ENCODE data around the gene SBF2. TPM values are rescaled to one million over a fixed set of nuclear protein-coding genes. Genes with fewer than 3 reads are reported as not detected.

The SBF2 gene
- total RNA-seq, 1 donor, result 61.2 TPM

- no peak overlapping the region for H2AFZ ChIP-seq (ENCODE audit: low read length)
- peaks cover 45% of the 10 kb centered on the region for H3K4me1 ChIP-seq (ENCODE audit: insufficient read depth, low read length)
- H3K4me3 ChIP-seq (ENCODE audit: insufficient read depth, low read length), result no peak overlapping the region
- no peaks in the 10 kb centered on the region for H3K36me3 ChIP-seq (ENCODE audit: insufficient read depth, low read length)
- peaks cover 15% of the 10 kb centered on the region for H3K79me2 ChIP-seq (ENCODE audit: insufficient read depth, low read length)
- H3K9me3 ChIP-seq (ENCODE audit: low read depth, low read length), result no peaks in the 10 kb centered on the region
- H3K27ac ChIP-seq (ENCODE audit: low read depth, low read length), result peak overlapping the region; percentile 80
- no peak for TF ChIP-seq CTCF (IDR thresholded peaks at IDR 0.05; ENCODE audit: extremely low read depth, low read depth, low read length)
- no peaks in the 10 kb centered on the region for H3K27me3 ChIP-seq (ENCODE audit: insufficient read depth, low read length)
- DNase-seq (ENCODE audit: insufficient read length, low spot score, missing footprints), result no peak
- H3K4me2 ChIP-seq (ENCODE audit: insufficient read depth, low read length), result peak overlapping the region; percentile 54
- H4K20me1 ChIP-seq (ENCODE audit: insufficient read depth, low read length), result no peaks in the 10 kb centered on the region
Measured at GRCh38 chr11:10118865-10119264, 175.2 kb downstream of the SBF2 start.

GRCh38 chr11:10117709-10118351 is 176.2 kb downstream of the SBF2 start:
- no peaks in the 10 kb centered on the region for H4K20me1 ChIP-seq (ENCODE audit: insufficient read depth, low read length)
- DNase-seq (ENCODE audit: insufficient read length, low spot score, missing footprints), result no peak
- H3K4me2 ChIP-seq (ENCODE audit: insufficient read depth, low read length), result peak overlapping the region; percentile 54
- H3K4me3 ChIP-seq (ENCODE audit: insufficient read depth, low read length), result no peak overlapping the region
- H2AFZ ChIP-seq (ENCODE audit: low read length), result no peak overlapping the region
- H3K4me1 ChIP-seq (ENCODE audit: insufficient read depth, low read length), result peaks cover 42% of the 10 kb centered on the region
- H3K27ac ChIP-seq (ENCODE audit: low read depth, low read length), result peak overlapping the region; percentile 80
- no peak for TF ChIP-seq CTCF (IDR thresholded peaks at IDR 0.05; ENCODE audit: extremely low read depth, low read depth, low read length)
- H3K9me3 ChIP-seq (ENCODE audit: low read depth, low read length), result no peaks in the 10 kb centered on the region
- H3K27me3 ChIP-seq (ENCODE audit: insufficient read depth, low read length), result no peaks in the 10 kb centered on the region
- no peaks in the 10 kb centered on the region for H3K36me3 ChIP-seq (ENCODE audit: insufficient read depth, low read length)
- peaks cover 15% of the 10 kb centered on the region for H3K79me2 ChIP-seq (ENCODE audit: insufficient read depth, low read length)

GRCh38 chr11:10116588-10116987 is 177.4 kb downstream of the SBF2 start:
- peaks cover 37% of the 10 kb centered on the region for H3K4me1 ChIP-seq (ENCODE audit: insufficient read depth, low read length)
- no peak overlapping the region for H3K4me3 ChIP-seq (ENCODE audit: insufficient read depth, low read length)
- no peaks in the 10 kb centered on the region for H3K36me3 ChIP-seq (ENCODE audit: insufficient read depth, low read length)
- no peak for TF ChIP-seq CTCF (IDR thresholded peaks at IDR 0.05; ENCODE audit: extremely low read depth, low read depth, low read length)
- H3K27ac ChIP-seq (ENCODE audit: low read depth, low read length), result no peak overlapping the region
- H3K9me3 ChIP-seq (ENCODE audit: low read depth, low read length), result no peaks in the 10 kb centered on the region
- H3K27me3 ChIP-seq (ENCODE audit: insufficient read depth, low read length), result no peaks in the 10 kb centered on the region
- H4K20me1 ChIP-seq (ENCODE audit: insufficient read depth, low read length), result no peaks in the 10 kb centered on the region
- no peak overlapping the region for H3K4me2 ChIP-seq (ENCODE audit: insufficient read depth, low read length)
- no peak for DNase-seq (ENCODE audit: insufficient read length, low spot score, missing footprints)
- H2AFZ ChIP-seq (ENCODE audit: low read length), result no peak overlapping the region
- peaks cover 12% of the 10 kb centered on the region for H3K79me2 ChIP-seq (ENCODE audit: insufficient read depth, low read length)

GRCh38 chr11:10114593-10115404 is 179.2 kb downstream of the SBF2 start:
- H3K27ac ChIP-seq (ENCODE audit: low read depth, low read length), result no peak overlapping the region
- no peak for DNase-seq (ENCODE audit: insufficient read length, low spot score, missing footprints)
- H3K9me3 ChIP-seq (ENCODE audit: low read depth, low read length), result no peaks in the 10 kb centered on the region
- H3K36me3 ChIP-seq (ENCODE audit: insufficient read depth, low read length), result no peaks in the 10 kb centered on the region
- no peak overlapping the region for H3K4me2 ChIP-seq (ENCODE audit: insufficient read depth, low read length)
- H4K20me1 ChIP-seq (ENCODE audit: insufficient read depth, low read length), result no peaks in the 10 kb centered on the region
- peaks cover 6% of the 10 kb centered on the region for H3K79me2 ChIP-seq (ENCODE audit: insufficient read depth, low read length)
- peaks cover 39% of the 10 kb centered on the region for H3K4me1 ChIP-seq (ENCODE audit: insufficient read depth, low read length)
- TF ChIP-seq CTCF (IDR thresholded peaks at IDR 0.05; ENCODE audit: extremely low read depth, low read depth, low read length), result no peak
- no peak overlapping the region for H2AFZ ChIP-seq (ENCODE audit: low read length)
- no peaks in the 10 kb centered on the region for H3K27me3 ChIP-seq (ENCODE audit: insufficient read depth, low read length)
- no peak overlapping the region for H3K4me3 ChIP-seq (ENCODE audit: insufficient read depth, low read length)

Measured in osteoblast (primary cell).